NCI-H510A (cell line): ENCODE data around the gene SNED1.

Source experiments
- DNase-seq: peaks from one replicate; lab custom pipeline; 2025; lab: John Stamatoyannopoulos, UW

The SNED1 gene

GRCh38 chr2:241030333-241030680 is 31.9 kb downstream of the SNED1 start:
- no peak for DNase-seq

- DNase-seq = no peak
These were observed 32.5 kb downstream of the SNED1 start for GRCh38 chr2:241030883-241031282.

GRCh38 chr2:241031436-241032165 is 33.2 kb downstream of the SNED1 start:
- DNase-seq = no peak

- no peak for DNase-seq
These were observed 35.0 kb downstream of the SNED1 start for GRCh38 chr2:241033336-241033987.

GRCh38 chr2:241033994-241034393 is 35.6 kb downstream of the SNED1 start:
- DNase-seq = no peak

- DNase-seq = no peak
These were observed 36.2 kb downstream of the SNED1 start for GRCh38 chr2:241034490-241035141.

- DNase-seq = no peak
These were observed 36.9 kb downstream of the SNED1 start for GRCh38 chr2:241035142-241035817.

GRCh38 chr2:241035818-241036396 is 37.5 kb downstream of the SNED1 start:
- DNase-seq = no peak

GRCh38 chr2:241036397-241036963 is 38.1 kb downstream of the SNED1 start:
- DNase-seq = no peak

- DNase-seq = no peak
These were observed 38.6 kb downstream of the SNED1 start for GRCh38 chr2:241036964-241037421.

- DNase-seq = no peak
These were observed 39.1 kb downstream of the SNED1 start for GRCh38 chr2:241037498-241037897.

GRCh38 chr2:241038374-241039180 is 40.2 kb downstream of the SNED1 start:
- DNase-seq = no peak

- DNase-seq = no peak
These were observed 41.0 kb downstream of the SNED1 start for GRCh38 chr2:241039416-241039815.

- no peak for DNase-seq
These were observed 41.8 kb downstream of the SNED1 start for GRCh38 chr2:241040081-241040803.

GRCh38 chr2:241041589-241042158 is 43.3 kb downstream of the SNED1 start:
- DNase-seq = no peak

- no peak for DNase-seq
These were observed 45.2 kb downstream of the SNED1 start for GRCh38 chr2:241043581-241043980.

GRCh38 chr2:241047253-241048010 is 49.0 kb downstream of the SNED1 start:
- DNase-seq = no peak

GRCh38 chr2:241048149-241048948 is 49.9 kb downstream of the SNED1 start:
- DNase-seq = no peak
